ENCODE measurements around the gene CYP2W1.

DNA sequence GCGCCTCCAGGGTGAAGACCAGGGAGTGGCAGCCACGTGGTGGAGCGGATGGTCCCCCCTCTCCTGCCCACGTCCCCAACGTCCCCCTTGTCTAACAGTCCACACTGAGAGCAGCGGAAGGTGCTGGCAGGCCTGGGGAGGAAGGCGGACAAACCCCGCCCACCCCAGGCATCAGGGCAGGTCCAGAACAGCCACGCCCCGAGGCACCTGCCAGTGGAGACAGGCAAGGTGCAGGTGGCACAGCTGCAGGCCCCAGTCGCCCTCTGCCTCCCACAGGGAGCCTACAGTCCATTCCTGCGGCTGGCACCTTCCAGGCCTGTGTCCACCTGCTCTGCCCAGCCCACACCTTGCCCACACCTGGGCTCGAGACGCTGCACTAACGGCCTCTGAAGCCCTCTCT lies 24.9 kb downstream of the CYP2W1 start:
- TF ChIP-seq, protein P1, sequence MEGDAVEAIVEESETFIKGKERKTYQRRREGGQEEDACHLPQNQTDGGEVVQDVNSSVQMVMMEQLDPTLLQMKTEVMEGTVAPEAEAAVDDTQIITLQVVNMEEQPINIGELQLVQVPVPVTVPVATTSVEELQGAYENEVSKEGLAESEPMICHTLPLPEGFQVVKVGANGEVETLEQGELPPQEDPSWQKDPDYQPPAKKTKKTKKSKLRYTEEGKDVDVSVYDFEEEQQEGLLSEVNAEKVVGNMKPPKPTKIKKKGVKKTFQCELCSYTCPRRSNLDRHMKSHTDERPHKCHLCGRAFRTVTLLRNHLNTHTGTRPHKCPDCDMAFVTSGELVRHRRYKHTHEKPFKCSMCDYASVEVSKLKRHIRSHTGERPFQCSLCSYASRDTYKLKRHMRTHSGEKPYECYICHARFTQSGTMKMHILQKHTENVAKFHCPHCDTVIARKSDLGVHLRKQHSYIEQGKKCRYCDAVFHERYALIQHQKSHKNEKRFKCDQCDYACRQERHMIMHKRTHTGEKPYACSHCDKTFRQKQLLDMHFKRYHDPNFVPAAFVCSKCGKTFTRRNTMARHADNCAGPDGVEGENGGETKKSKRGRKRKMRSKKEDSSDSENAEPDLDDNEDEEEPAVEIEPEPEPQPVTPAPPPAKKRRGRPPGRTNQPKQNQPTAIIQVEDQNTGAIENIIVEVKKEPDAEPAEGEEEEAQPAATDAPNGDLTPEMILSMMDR (tag by site-specific recombination; IDR thresholded peaks at IDR 0.05): no peak
- TF ChIP-seq, protein P2, sequence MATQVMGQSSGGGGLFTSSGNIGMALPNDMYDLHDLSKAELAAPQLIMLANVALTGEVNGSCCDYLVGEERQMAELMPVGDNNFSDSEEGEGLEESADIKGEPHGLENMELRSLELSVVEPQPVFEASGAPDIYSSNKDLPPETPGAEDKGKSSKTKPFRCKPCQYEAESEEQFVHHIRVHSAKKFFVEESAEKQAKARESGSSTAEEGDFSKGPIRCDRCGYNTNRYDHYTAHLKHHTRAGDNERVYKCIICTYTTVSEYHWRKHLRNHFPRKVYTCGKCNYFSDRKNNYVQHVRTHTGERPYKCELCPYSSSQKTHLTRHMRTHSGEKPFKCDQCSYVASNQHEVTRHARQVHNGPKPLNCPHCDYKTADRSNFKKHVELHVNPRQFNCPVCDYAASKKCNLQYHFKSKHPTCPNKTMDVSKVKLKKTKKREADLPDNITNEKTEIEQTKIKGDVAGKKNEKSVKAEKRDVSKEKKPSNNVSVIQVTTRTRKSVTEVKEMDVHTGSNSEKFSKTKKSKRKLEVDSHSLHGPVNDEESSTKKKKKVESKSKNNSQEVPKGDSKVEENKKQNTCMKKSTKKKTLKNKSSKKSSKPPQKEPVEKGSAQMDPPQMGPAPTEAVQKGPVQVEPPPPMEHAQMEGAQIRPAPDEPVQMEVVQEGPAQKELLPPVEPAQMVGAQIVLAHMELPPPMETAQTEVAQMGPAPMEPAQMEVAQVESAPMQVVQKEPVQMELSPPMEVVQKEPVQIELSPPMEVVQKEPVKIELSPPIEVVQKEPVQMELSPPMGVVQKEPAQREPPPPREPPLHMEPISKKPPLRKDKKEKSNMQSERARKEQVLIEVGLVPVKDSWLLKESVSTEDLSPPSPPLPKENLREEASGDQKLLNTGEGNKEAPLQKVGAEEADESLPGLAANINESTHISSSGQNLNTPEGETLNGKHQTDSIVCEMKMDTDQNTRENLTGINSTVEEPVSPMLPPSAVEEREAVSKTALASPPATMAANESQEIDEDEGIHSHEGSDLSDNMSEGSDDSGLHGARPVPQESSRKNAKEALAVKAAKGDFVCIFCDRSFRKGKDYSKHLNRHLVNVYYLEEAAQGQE (tag by site-specific recombination; IDR thresholded peaks at IDR 0.05): no peak
- TF ChIP-seq ZNF501 (tag by site-specific recombination; IDR thresholded peaks at IDR 0.05) (no peak), ZNF174 (tag by site-specific recombination; IDR thresholded peaks at IDR 0.05) (no peak), TCF7L2 (IDR thresholded peaks at IDR 0.05; ENCODE audit: borderline replicate concordance, low read depth, low read length) (no peak), REPIN1 (tag by site-specific recombination; IDR thresholded peaks at IDR 0.05; ENCODE audit: low read depth) (no peak), RBAK (tag by site-specific recombination; IDR thresholded peaks at IDR 0.05) (no peak), ZBTB20 (tag by site-specific recombination; IDR thresholded peaks at IDR 0.05) (no peak), SP2 (tag by site-specific recombination; IDR thresholded peaks at IDR 0.05) (no peak)
- TF ChIP-seq, protein P3, sequence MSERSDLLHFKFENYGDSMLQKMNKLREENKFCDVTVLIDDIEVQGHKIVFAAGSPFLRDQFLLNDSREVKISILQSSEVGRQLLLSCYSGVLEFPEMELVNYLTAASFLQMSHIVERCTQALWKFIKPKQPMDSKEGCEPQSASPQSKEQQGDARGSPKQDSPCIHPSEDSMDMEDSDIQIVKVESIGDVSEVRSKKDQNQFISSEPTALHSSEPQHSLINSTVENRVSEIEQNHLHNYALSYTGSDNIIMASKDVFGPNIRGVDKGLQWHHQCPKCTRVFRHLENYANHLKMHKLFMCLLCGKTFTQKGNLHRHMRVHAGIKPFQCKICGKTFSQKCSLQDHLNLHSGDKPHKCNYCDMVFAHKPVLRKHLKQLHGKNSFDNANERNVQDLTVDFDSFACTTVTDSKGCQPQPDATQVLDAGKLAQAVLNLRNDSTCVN (tag by site-specific recombination; optimal IDR thresholded peaks at IDR 0.05): no peak

All from HEK293 (cell line).